Activated CD8-positive, alpha-beta memory T cell treated with anti-CD3 and anti-CD28 coated beads, Interleukin-2, amount 50 U/mL, for 1 hour (primary cell): ENCODE results near the gene HS3ST4.
"Not testable (repeated sequence)": the region's sequence is repeated elsewhere in the genome, so short reads cannot be mapped to it uniquely, and the experiment has no call there.

Source experiments
- DNase-seq: peaks from one replicate; pipeline ENCODE4 v3.0.0-alpha.2; 2020; ENCODE audit errors: extremely low read depth

Gene HS3ST4

GRCh38 chr16:25730396-25730795 lies 38.6 kb downstream of the HS3ST4 start:
- DNase-seq = no peak

GRCh38 chr16:25734430-25735385 lies 42.9 kb downstream of the HS3ST4 start:
- no peak for DNase-seq

GRCh38 chr16:25735645-25736044 lies 43.9 kb downstream of the HS3ST4 start:
- DNase-seq = no peak

GRCh38 chr16:25747160-25747758 lies 55.5 kb downstream of the HS3ST4 start:
- no peak for DNase-seq

- DNase-seq = no peak
These were observed 56.4 kb downstream of the HS3ST4 start for GRCh38 chr16:25748092-25748654.

GRCh38 chr16:25750488-25751216 lies 58.9 kb downstream of the HS3ST4 start:
- DNase-seq = no peak

- DNase-seq = no peak
These were observed 59.6 kb downstream of the HS3ST4 start for GRCh38 chr16:25751230-25751835.

- DNase-seq = no peak
These were observed 72.7 kb downstream of the HS3ST4 start for GRCh38 chr16:25764466-25764865.

GRCh38 chr16:25771216-25771615 lies 79.5 kb downstream of the HS3ST4 start:
- no peak for DNase-seq

GRCh38 chr16:25771812-25772568 lies 80.2 kb downstream of the HS3ST4 start:
- no peak for DNase-seq

- DNase-seq = not testable (repeated sequence)
These were observed 84.5 kb downstream of the HS3ST4 start for GRCh38 chr16:25776214-25776613.

GRCh38 chr16:25783226-25783625 lies 91.5 kb downstream of the HS3ST4 start:
- no peak for DNase-seq

GRCh38 chr16:25785361-25785760 lies 93.6 kb downstream of the HS3ST4 start:
- DNase-seq = no peak

- no peak for DNase-seq
These were observed 95.0 kb downstream of the HS3ST4 start for GRCh38 chr16:25786748-25787147.

GRCh38 chr16:25788637-25789036 lies 96.9 kb downstream of the HS3ST4 start:
- DNase-seq = no peak

GRCh38 chr16:25796239-25796638 lies 104.5 kb downstream of the HS3ST4 start:
- DNase-seq = no peak

- no peak for DNase-seq
These were observed 106.3 kb downstream of the HS3ST4 start for GRCh38 chr16:25798065-25798464.

- DNase-seq = no peak
These were observed 108.1 kb downstream of the HS3ST4 start for GRCh38 chr16:25799816-25800215.

GRCh38 chr16:25812215-25812614 lies 120.5 kb downstream of the HS3ST4 start:
- no peak for DNase-seq

- DNase-seq = no peak
These were observed 125.5 kb downstream of the HS3ST4 start for GRCh38 chr16:25817295-25817694.

- no peak for DNase-seq
These were observed 126.1 kb downstream of the HS3ST4 start for GRCh38 chr16:25817876-25818275.
